CD1c-positive myeloid dendritic cell (primary cell): ENCODE results near the gene PRKRIP1.
"Not testable (repeated sequence)": the region's sequence is repeated elsewhere in the genome, so short reads cannot be mapped to it uniquely, and the experiment has no call there.

ENCODE experiments used
- DNase-seq: peaks from one replicate; pipeline ENCODE4 v3.0.0-alpha.2; 2016; ENCODE audit errors: extremely low spot score

PRKRIP1 gene

GRCh38 chr7:102457352-102457924 is 61.3 kb downstream of the PRKRIP1 start:
- DNase-seq, result no peak

GRCh38 chr7:102459221-102459844 is 63.2 kb downstream of the PRKRIP1 start:
- DNase-seq, result no peak

GRCh38 chr7:102460467-102460866 is 64.3 kb downstream of the PRKRIP1 start:
- DNase-seq, result no peak

- DNase-seq, result peak; percentile 7
Measured at GRCh38 chr7:102463841-102464576, 67.8 kb downstream of the PRKRIP1 start.

GRCh38 chr7:102464577-102465280 is 68.6 kb downstream of the PRKRIP1 start, which contains the start of the genes ALKBH4 and LRWD1:
ALKBH4 (minus strand) TSS chr7:102464863; CDS start chr7:102464836, 27 bp downstream.
LRWD1 (plus strand) TSS chr7:102464984; CDS start chr7:102465081, 97 bp downstream.
- DNase-seq, result peak; percentile 98

- DNase-seq, result no peak
Measured at GRCh38 chr7:102466097-102466496, 69.9 kb downstream of the PRKRIP1 start.

GRCh38 chr7:102467581-102468477 is 71.7 kb downstream of the PRKRIP1 start:
- DNase-seq, result no peak

- DNase-seq, result no peak
Measured at GRCh38 chr7:102468478-102469350, 72.6 kb downstream of the PRKRIP1 start.

GRCh38 chr7:102469351-102469971 is 73.3 kb downstream of the PRKRIP1 start:
- no peak for DNase-seq

GRCh38 chr7:102469972-102470825 is 74.0 kb downstream of the PRKRIP1 start:
- DNase-seq, result no peak

GRCh38 chr7:102471791-102472125 is 75.6 kb downstream of the PRKRIP1 start:
- no peak for DNase-seq

GRCh38 chr7:102472126-102473041 is 76.2 kb downstream of the PRKRIP1 start:
- no peak for DNase-seq

GRCh38 chr7:102473271-102473991 is 77.3 kb downstream of the PRKRIP1 start:
- DNase-seq, result no peak

GRCh38 chr7:102474116-102474515 is 78.0 kb downstream of the PRKRIP1 start:
- DNase-seq, result not testable (repeated sequence)

- DNase-seq, result not testable (repeated sequence)
Measured at GRCh38 chr7:102474736-102475435, 78.7 kb downstream of the PRKRIP1 start.
